Measurements from ENCODE around the gene TLL1.

GRCh38 chr4:165826166-165826565, 46.9 kb upstream of the TLL1 start:
- TF ChIP-seq, protein P1, sequence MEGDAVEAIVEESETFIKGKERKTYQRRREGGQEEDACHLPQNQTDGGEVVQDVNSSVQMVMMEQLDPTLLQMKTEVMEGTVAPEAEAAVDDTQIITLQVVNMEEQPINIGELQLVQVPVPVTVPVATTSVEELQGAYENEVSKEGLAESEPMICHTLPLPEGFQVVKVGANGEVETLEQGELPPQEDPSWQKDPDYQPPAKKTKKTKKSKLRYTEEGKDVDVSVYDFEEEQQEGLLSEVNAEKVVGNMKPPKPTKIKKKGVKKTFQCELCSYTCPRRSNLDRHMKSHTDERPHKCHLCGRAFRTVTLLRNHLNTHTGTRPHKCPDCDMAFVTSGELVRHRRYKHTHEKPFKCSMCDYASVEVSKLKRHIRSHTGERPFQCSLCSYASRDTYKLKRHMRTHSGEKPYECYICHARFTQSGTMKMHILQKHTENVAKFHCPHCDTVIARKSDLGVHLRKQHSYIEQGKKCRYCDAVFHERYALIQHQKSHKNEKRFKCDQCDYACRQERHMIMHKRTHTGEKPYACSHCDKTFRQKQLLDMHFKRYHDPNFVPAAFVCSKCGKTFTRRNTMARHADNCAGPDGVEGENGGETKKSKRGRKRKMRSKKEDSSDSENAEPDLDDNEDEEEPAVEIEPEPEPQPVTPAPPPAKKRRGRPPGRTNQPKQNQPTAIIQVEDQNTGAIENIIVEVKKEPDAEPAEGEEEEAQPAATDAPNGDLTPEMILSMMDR (IDR thresholded peaks at IDR 0.05; ENCODE audit: insufficient read depth, low read length, poor library complexity, severe bottlenecking) = no peak
- no peak for TF ChIP-seq EZH2phosphoT487 (conservative IDR thresholded peaks at IDR 0.05; ENCODE audit: low read length)

All from SU-DHL-6 (cell line).